CD14-positive monocyte (primary cell): ENCODE data around the gene RANBP17. TPM values are rescaled to one million over a fixed set of nuclear protein-coding genes. Genes with fewer than 3 reads are reported as not detected.

Experiments used
- DNase-seq, 3 donors: peaks; one replicate each; pipeline ENCODE4 v3.0.0-alpha.2; 2011 to 2022
- H2AFZ ChIP-seq: 2 replicates; pipeline ENCODE4 v1.6.0; 2012; ENCODE audit warnings: mild to moderate bottlenecking, low read depth, low read length, inconsistent platforms; ENCODE audit not compliant: insufficient read depth, poor library complexity, severe bottlenecking
- H3K27ac ChIP-seq, 2 donors: 1 replicate in 1 of 2; 2 replicates in 1 of 2; pipeline ENCODE4 v1.5.1; 2012 to 2013; ENCODE audit warnings: low read length in 2 of 2, control low read depth in 1 of 2, inconsistent platforms in 1 of 2, low read depth in 1 of 2, mild to moderate bottlenecking in 1 of 2
- H3K27me3 ChIP-seq, 2 donors: one replicate each; pipeline versions ENCODE4 v1.6.0 to v1.6.1; 2011 to 2013; ENCODE audit warnings: low read length in 2 of 2; ENCODE audit not compliant: control insufficient read depth in 2 of 2, insufficient read depth in 2 of 2
- H3K36me3 ChIP-seq, 2 donors: replicated peaks in 1 of 2; 1 replicate in 1 of 2; 2 replicates in 1 of 2; pipeline versions ENCODE4 v1.5.1 to v1.6.1; 2012 to 2013; ENCODE audit warnings: low read length in 2 of 2, control low read depth in 1 of 2, inconsistent platforms in 1 of 2, mild to moderate bottlenecking in 1 of 2; ENCODE audit not compliant: insufficient read depth in 2 of 2, control insufficient read depth in 1 of 2
- H3K4me1 ChIP-seq, 2 donors: 1 replicate in 1 of 2; 2 replicates in 1 of 2; pipeline versions ENCODE4 v1.5.1 to v1.6.1; 2012 to 2013; ENCODE audit warnings: low read length in 2 of 2, control low read depth in 1 of 2, inconsistent platforms in 1 of 2, mild to moderate bottlenecking in 1 of 2, moderate library complexity in 1 of 2; ENCODE audit not compliant: insufficient read depth in 2 of 2, control insufficient read depth in 1 of 2
- H3K4me2 ChIP-seq: replicated peaks from 2 replicates; pipeline ENCODE3; 2012; ENCODE audit warnings: low read length, moderate library complexity, mild to moderate bottlenecking; ENCODE audit not compliant: poor library complexity, severe bottlenecking; ENCODE audit errors: extremely low read depth
- H3K4me3 ChIP-seq, 3 experiments: fragments of 200-600 bp in 1 of 3; sonication (generic) in 1 of 3; replicated peaks in 1 of 3; 1 replicate in 2 of 3; 2 replicates in 1 of 3; pipeline ENCODE4 v1.5.1; 2011 to 2013; ENCODE audit warnings: low read length in 3 of 3, mild to moderate bottlenecking in 3 of 3, control low read depth in 2 of 3, low read depth in 2 of 3, inconsistent platforms in 1 of 3, moderate library complexity in 1 of 3
- H3K79me2 ChIP-seq: 2 replicates; pipeline ENCODE4 v1.6.0; 2012; ENCODE audit warnings: mild to moderate bottlenecking, control low read depth, inconsistent platforms, low read length, moderate library complexity; ENCODE audit not compliant: insufficient read depth
- H3K9ac ChIP-seq: 2 replicates; pipeline ENCODE4 v1.6.0; 2017; ENCODE audit warnings: low read length, mild to moderate bottlenecking; ENCODE audit not compliant: insufficient read depth, poor library complexity, severe bottlenecking
- H3K9me3 ChIP-seq, 2 donors: replicated peaks in 1 of 2; 1 replicate in 1 of 2; 2 replicates in 1 of 2; pipeline versions ENCODE4 v1.5.1 to v1.6.1; 2012 to 2013; ENCODE audit warnings: low read length in 2 of 2, control low read depth in 1 of 2; ENCODE audit not compliant: control insufficient read depth in 1 of 2, insufficient read depth in 1 of 2
- H4K20me1 ChIP-seq: 2 replicates; pipeline ENCODE4 v1.6.0; 2012; ENCODE audit warnings: mild to moderate bottlenecking, low read length, control low read depth, moderate library complexity; ENCODE audit not compliant: insufficient read depth
- H3K27ac Mint-ChIP-seq, 7 donors: one replicate each; pipeline ENCODE4 v1.8.0; 2020; ENCODE audit warnings: mild to moderate bottlenecking in 7 of 7, mixed read lengths in 7 of 7, moderate library complexity in 6 of 7, inconsistent platforms in 2 of 7
- H3K27me3 Mint-ChIP-seq, 3 donors: one replicate each; pipeline ENCODE4 v1.8.0; 2021 to 2022; ENCODE audit warnings: low read depth in 3 of 3, mild to moderate bottlenecking in 3 of 3, mixed read lengths in 3 of 3, moderate library complexity in 3 of 3, inconsistent platforms in 1 of 3
- H3K36me3 Mint-ChIP-seq, 2 donors: one replicate each; pipeline ENCODE4 v1.8.0; 2020; ENCODE audit warnings: mixed read lengths in 2 of 2, inconsistent platforms in 1 of 2, mild to moderate bottlenecking in 1 of 2
- H3K4me1 Mint-ChIP-seq: one replicate; pipeline ENCODE4 v1.8.0; 2020; ENCODE audit warnings: mild to moderate bottlenecking, mixed read lengths
- H3K4me3 Mint-ChIP-seq, 2 donors: one replicate each; pipeline ENCODE4 v1.8.0; 2020; ENCODE audit warnings: mild to moderate bottlenecking in 2 of 2, mixed read lengths in 2 of 2, moderate library complexity in 1 of 2
- H3K9me3 Mint-ChIP-seq, 7 donors: one replicate each; pipeline ENCODE4 v1.8.0; 2020 to 2022; ENCODE audit warnings: mixed read lengths in 7 of 7, mild to moderate bottlenecking in 6 of 7, moderate library complexity in 6 of 7, inconsistent platforms in 2 of 7
- WGBS: methylation state at CpG from one replicate; pipeline ENCODE4 v1.1.5; 2013; ENCODE audit warnings: missing lambda C conversion rate; ENCODE audit not compliant: insufficient coverage; 5-methylcytosine and 5-hydroxymethylcytosine counted together
- intact Hi-C, 2 donors: fragments of 100-400 bp; cut with micrococcal nuclease; formaldehyde crosslinking; loops; one replicate each; pipeline versions ENCODE4 v1.15.0 to v1.15.1; 2023
- polyA plus RNA-seq, 3 donors: library from polyadenylated mRNA; depleted of rRNA in 1 of 3; unstranded in 2 of 3; stranded (reverse) in 1 of 3; fragments of 300-500 nt in 2 of 3; fragments of >200 nt in 1 of 3; fragmentation: Illumina TruSeq in 2 of 3; gene quantifications; 1 replicate in 2 of 3; 2 replicates in 1 of 3; pipeline ENCODE4 v1.2.3, GENCODE V29; 2012 to 2021
- TF ChIP-seq, protein P1 (sequence below): fragments of 200-600 bp; IDR thresholded peaks from one replicate; pipeline ENCODE4 v1.8.0; 2022; ENCODE audit warnings: antibody characterized with exemption, mild to moderate bottlenecking

RANBP17 gene
- polyA plus RNA-seq, 3 donors: 0.07 to 0.13 TPM; not detected in 1

GRCh38 chr5:170937072-170937471 lies 75.3 kb downstream of the RANBP17 start:
- Histone ChIP-seq H3K79me2 (no peaks in the 10 kb centered on the region), H3K27me3 (no peaks in the 10 kb centered on the region), H3K4me1 (no peaks in the 10 kb centered on the region), H3K9me3 (peaks cover 0 to 2% of the 10 kb centered on the region in 2 donors), H3K4me2 (no peak overlapping the region), H2AFZ (no peak overlapping the region), H3K27ac (no peak overlapping the region), H3K4me3 (no peak overlapping the region), H4K20me1 (no peaks in the 10 kb centered on the region), H3K9ac (no peak overlapping the region), H3K36me3 (no peaks in the 10 kb centered on the region)
- TF ChIP-seq, protein P1, sequence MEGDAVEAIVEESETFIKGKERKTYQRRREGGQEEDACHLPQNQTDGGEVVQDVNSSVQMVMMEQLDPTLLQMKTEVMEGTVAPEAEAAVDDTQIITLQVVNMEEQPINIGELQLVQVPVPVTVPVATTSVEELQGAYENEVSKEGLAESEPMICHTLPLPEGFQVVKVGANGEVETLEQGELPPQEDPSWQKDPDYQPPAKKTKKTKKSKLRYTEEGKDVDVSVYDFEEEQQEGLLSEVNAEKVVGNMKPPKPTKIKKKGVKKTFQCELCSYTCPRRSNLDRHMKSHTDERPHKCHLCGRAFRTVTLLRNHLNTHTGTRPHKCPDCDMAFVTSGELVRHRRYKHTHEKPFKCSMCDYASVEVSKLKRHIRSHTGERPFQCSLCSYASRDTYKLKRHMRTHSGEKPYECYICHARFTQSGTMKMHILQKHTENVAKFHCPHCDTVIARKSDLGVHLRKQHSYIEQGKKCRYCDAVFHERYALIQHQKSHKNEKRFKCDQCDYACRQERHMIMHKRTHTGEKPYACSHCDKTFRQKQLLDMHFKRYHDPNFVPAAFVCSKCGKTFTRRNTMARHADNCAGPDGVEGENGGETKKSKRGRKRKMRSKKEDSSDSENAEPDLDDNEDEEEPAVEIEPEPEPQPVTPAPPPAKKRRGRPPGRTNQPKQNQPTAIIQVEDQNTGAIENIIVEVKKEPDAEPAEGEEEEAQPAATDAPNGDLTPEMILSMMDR: no peak
- H3K4me1 Mint-ChIP-seq: no peaks in the 10 kb centered on the region
- H3K4me3 Mint-ChIP-seq: no peak overlapping the region
- intact Hi-C loops: no loop called here
- H3K27me3 Mint-ChIP-seq: no peaks in the 10 kb centered on the region
- DNase-seq: no peak
- peaks cover 0 to 6% of the 10 kb centered on the region in 2 donors for H3K36me3 Mint-ChIP-seq
- H3K27ac Mint-ChIP-seq: no peak overlapping the region
- peaks cover 0 to 17% (median 4%) of the 10 kb centered on the region in 7 donors for H3K9me3 Mint-ChIP-seq

GRCh38 chr5:170937914-170938313 lies 76.1 kb downstream of the RANBP17 start:
- H3K79me2 ChIP-seq: no peaks in the 10 kb centered on the region
- H2AFZ ChIP-seq: no peak overlapping the region
- no peak overlapping the region for H3K4me2 ChIP-seq
- no peak overlapping the region for H3K27ac Mint-ChIP-seq
- H3K4me1 Mint-ChIP-seq: no peaks in the 10 kb centered on the region
- H3K4me3 ChIP-seq: no peak overlapping the region
- no peaks in the 10 kb centered on the region for H3K27me3 ChIP-seq
- DNase-seq: no peak
- H3K9ac ChIP-seq: no peak overlapping the region
- TF ChIP-seq, protein P1: no peak
- no peaks in the 10 kb centered on the region for H3K36me3 ChIP-seq
- intact Hi-C loops: no loop called here
- no peak overlapping the region for H3K27ac ChIP-seq
- 83% methylated on average over 4 of the region's 5 CpGs for WGBS
- H3K4me1 ChIP-seq: no peaks in the 10 kb centered on the region
- peaks cover 0 to 2% of the 10 kb centered on the region in 2 donors for H3K9me3 ChIP-seq
- peaks cover 0 to 17% (median 4%) of the 10 kb centered on the region in 7 donors for H3K9me3 Mint-ChIP-seq
- H4K20me1 ChIP-seq: no peaks in the 10 kb centered on the region
- no peaks in the 10 kb centered on the region for H3K27me3 Mint-ChIP-seq
- no peak overlapping the region for H3K4me3 Mint-ChIP-seq
- H3K36me3 Mint-ChIP-seq: peaks cover 0 to 6% of the 10 kb centered on the region in 2 donors
